Ovary (tissue), 9 donors: Measurements from ENCODE around the gene CRLF2. TPM values are rescaled to one million over a fixed set of nuclear protein-coding genes. Genes with fewer than 3 reads are reported as not detected.
"Not testable (repeated sequence)": the region's sequence is repeated elsewhere in the genome, so short reads cannot be mapped to it uniquely, and the experiment has no call there.

ENCODE experiments used
- DNase-seq, 5 donors: peaks; one replicate each; pipeline ENCODE4 v3.0.0-alpha.2; 2019 to 2020
- H3K27ac ChIP-seq, 2 donors: fragments of 200-600 bp; one replicate each; pipeline versions ENCODE4 v1.5.1 to v1.8.0; 2019 to 2022
- H3K27me3 ChIP-seq: fragments of 200-600 bp; one replicate; pipeline ENCODE4 v1.8.0; 2022
- H3K36me3 ChIP-seq: fragments of 200-600 bp; sonication (generic); one replicate; pipeline ENCODE4 v1.5.1; 2019
- H3K4me1 ChIP-seq: one replicate; pipeline ENCODE4 v1.8.1; 2013; ENCODE audit warnings: mild to moderate bottlenecking, moderate library complexity; ENCODE audit not compliant: insufficient read depth
- H3K4me3 ChIP-seq: fragments of 200-600 bp; sonication (generic); one replicate; pipeline ENCODE4 v1.5.1; 2017
- H3K9me3 ChIP-seq, 2 donors: fragments of 200-600 bp in 1 of 2; sonication (generic) in 1 of 2; one replicate each; pipeline versions ENCODE4 v1.5.1 to v1.8.1; 2013 to 2019; ENCODE audit warnings: mild to moderate bottlenecking in 1 of 2, moderate library complexity in 1 of 2
- CTCF ChIP-seq, 3 donors: fragments of 450-650 bp in 2 of 3; fragments of 200-600 bp in 1 of 3; IDR thresholded peaks; one replicate each; pipeline versions ENCODE4 v1.5.1 to v1.8.0; 2016 to 2022; ENCODE audit warnings: antibody characterized with exemption in 3 of 3, mild to moderate bottlenecking in 1 of 3
- EP300 ChIP-seq: sonication (generic); formaldehyde crosslinking; IDR thresholded peaks from one replicate; pipeline ENCODE4 v1.6.1; 2017; ENCODE audit warnings: antibody characterized with exemption
- POLR2A ChIP-seq: fragments of 450-650 bp; IDR thresholded peaks from one replicate; pipeline ENCODE4 v1.6.1; 2017; ENCODE audit warnings: antibody characterized with exemption, mild to moderate bottlenecking, moderate library complexity
- WGBS, 3 donors: extraction: QIAGEN DNeasy Blood & Tissue Kit in 1 of 3; methylation state at CpG; one replicate each; pipeline versions ENCODE4 v1.1.5 to v1.1.7; 2013 to 2017; 5-methylcytosine and 5-hydroxymethylcytosine counted together
- intact Hi-C, 4 donors: fragments of 100-400 bp; cut with DNase I; formaldehyde crosslinking; loops; one replicate each; pipeline versions ENCODE4 v1.11.0 to v1.15.1; 2022 to 2023
- polyA plus RNA-seq, 2 donors: library from polyadenylated mRNA; stranded (reverse); fragments of 200-250 nt in 1 of 2; fragments of 350-450 nt in 1 of 2; fragmentation: Illumina TruSeq in 1 of 2; extraction: RNeasy Lipid Tissue Mini Kit (QIAGEN cat#74804) in 1 of 2; gene quantifications; one replicate each; pipeline ENCODE4 v1.2.3, GENCODE V29; 2013 to 2014
- total RNA-seq, 7 donors: library from RNA; depleted of rRNA in 2 of 7; stranded (reverse); fragments of >200 nt in 2 of 7; fragmentation: NEBNext Ultra II Directional in 3 of 7; extraction: Animal tissue kit (Norgen Biotek cat#: 25700) in 3 of 7; gene quantifications; one replicate each; pipeline versions ENCODE4 v1.1.0 to v1.2.4, GENCODE V29; 2016 to 2023
- donor health status: DM: no; HTN: no; CAD: no; lungs with moderate emphysema.
- donor health status: DM: no; HTN: no; CAD: no.
- donor health status: Bipolar disorder and iron deficiency.
- donor health status: DM: yes; HTN: yes; CAD: no.
- donor health status: DM: no; HTN: no; CAD: no.
- donor health status: DM: yes; HTN: yes; CAD: no.

Gene CRLF2
- total and polyA plus RNA-seq, 9 donors = 0.25 TPM; not detected in 8

- H3K27ac ChIP-seq = no peak overlapping the region
- no peak overlapping the region for H3K4me3 ChIP-seq
- no peaks in the 10 kb centered on the region for H3K4me1 ChIP-seq
- no peaks in the 10 kb centered on the region for H3K9me3 ChIP-seq
- H3K36me3 ChIP-seq = no peaks in the 10 kb centered on the region
- H3K27me3 ChIP-seq = no peaks in the 10 kb centered on the region
- no peak for TF ChIP-seq EP300
- no peak for TF ChIP-seq CTCF (IDR thresholded peaks at IDR 0.05)
- no peak for TF ChIP-seq POLR2A
- intact Hi-C loops = no loop called here
- DNase-seq = no peak
Measured at GRCh38 chrX:1159548-1159947, 52.9 kb downstream of the CRLF2 start.

DNA sequence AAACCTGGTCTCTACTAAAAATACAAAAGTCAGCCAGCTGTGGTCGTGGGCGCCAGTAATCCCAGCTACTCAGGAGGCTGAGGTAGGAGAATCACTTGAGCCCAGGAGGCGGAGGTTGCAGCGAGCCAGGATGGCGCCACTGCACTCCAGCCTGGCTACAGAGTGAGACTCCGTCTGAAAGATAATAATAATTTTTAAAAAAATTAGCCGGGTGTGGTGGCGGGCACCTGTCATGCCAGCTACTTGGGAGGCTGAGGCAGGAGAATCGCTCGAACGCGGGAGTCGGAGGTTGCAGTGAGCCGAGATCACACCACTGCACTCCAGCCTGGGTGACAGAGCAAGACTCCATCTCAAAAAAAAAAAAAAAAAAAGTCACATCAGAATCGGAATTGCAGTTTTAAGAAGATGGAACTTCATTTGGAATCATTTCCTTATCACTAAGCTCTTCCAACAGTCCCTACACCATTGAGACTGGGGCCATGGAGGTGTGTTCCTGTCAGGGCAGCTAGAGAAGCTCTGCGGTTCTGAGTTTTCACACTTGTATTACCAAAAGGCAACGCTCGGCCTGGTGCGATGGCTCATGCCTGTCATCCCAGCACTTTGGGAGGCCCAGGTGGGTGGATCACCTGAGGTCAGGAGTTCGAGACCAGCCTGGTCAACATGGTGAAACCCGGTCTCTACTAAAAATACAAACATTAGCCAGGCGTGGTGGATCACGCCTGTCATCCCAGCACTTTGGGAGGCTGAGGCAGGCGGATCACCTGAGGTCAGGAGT, 55.6 kb downstream of the CRLF2 start:
- 79 to 85% (median 82%) methylated on average over 24 of the region's 24 CpGs for WGBS, 3 donors
- H3K4me1 ChIP-seq, DNase-seq, H3K9me3 ChIP-seq, H3K27ac ChIP-seq, intact Hi-C loops, H3K36me3 ChIP-seq, H3K27me3 ChIP-seq, H3K4me3 ChIP-seq: not testable (repeated sequence)

- TF ChIP-seq EP300 (no peak), CTCF (IDR thresholded peaks at IDR 0.05) (no peak), POLR2A (no peak)
Measured at GRCh38 chrX:1153940-1154339, 58.5 kb downstream of the CRLF2 start.

DNA sequence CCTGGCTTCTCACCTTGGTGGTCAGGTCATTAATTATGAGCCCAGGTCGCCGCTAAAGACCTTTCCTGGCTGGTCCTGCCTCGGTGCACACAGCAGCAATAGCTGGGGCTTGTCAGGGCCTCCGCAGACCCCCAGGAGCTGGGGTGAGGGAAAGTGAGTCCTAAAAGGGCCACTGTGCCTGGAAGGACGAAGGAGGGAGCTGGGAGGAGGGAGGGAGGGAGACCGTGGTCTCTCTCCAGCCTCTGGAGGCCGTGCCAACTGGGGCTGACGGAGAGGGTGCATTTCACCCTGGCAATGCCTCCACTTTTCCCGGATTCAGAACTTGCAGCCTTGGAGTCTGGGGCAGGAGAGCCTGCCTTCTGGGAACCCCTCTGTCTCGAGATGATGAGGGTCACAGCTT, 60.4 kb downstream of the CRLF2 start:
- no peak for DNase-seq
- Histone ChIP-seq H3K36me3 (no peaks in the 10 kb centered on the region), H3K4me1 (no peaks in the 10 kb centered on the region), H3K27me3 (no peaks in the 10 kb centered on the region), H3K27ac (no peak overlapping the region), H3K9me3 (no peaks in the 10 kb centered on the region), H3K4me3 (no peak overlapping the region)
- 19 to 23% (median 23%) methylated on average over 10 of the region's 10 CpGs for WGBS, 3 donors
- intact Hi-C loops = no loop called here
- TF ChIP-seq CTCF (IDR thresholded peaks at IDR 0.05) (no peak), POLR2A (no peak), EP300 (no peak)

More at GRCh38 chrX:1153940-1154339, 58.5 kb downstream of the CRLF2 start:
- H3K4me3 ChIP-seq = no peak overlapping the region
- no peak overlapping the region for H3K27ac ChIP-seq
- H3K27me3 ChIP-seq = no peaks in the 10 kb centered on the region
- H3K36me3 ChIP-seq = no peaks in the 10 kb centered on the region
- H3K4me1 ChIP-seq = no peaks in the 10 kb centered on the region
- intact Hi-C loops = no loop called here
- WGBS, 3 donors = 16 to 26% (median 25%) methylated on average over 9 of the region's 9 CpGs
- DNase-seq = no peak
- no peaks in the 10 kb centered on the region for H3K9me3 ChIP-seq

DNA sequence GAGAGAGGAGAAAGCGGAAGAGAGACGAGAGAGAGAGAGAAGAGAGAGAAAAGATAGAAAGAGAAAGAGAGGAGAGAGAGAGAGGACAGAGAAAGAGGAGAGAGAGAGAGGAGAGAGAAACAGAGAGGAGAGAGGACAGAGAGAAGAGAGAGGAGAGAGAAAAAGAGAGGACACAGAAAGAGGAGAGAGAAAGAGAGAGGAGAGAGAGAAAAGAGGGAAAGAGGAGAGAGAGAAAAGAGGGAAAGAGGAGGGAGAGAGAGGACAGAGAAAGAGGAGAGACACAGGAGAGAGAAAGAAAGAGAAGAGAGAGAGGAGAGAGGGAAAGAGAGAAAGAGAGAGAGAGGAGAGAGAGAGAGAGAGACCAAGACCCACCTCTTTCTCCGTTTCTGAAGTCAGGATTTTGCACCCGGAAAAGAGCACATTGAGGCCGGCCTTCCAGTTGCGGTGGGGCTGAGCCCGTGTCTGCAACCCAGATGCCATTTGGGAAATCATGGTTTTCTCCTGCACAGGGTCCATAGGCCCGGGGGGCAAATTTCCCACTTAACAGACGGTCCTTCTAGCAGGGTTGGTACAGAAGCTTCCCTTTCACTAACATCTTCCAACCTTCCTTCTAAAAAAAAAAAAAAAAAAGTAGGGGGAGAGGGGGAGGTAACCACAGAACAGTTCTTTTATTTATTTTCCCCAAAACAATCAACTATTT, 60.9 kb downstream of the CRLF2 start:
- no peak for DNase-seq
- Histone ChIP-seq H3K4me1 (no peaks in the 10 kb centered on the region), H3K27me3 (no peaks in the 10 kb centered on the region), H3K36me3 (no peaks in the 10 kb centered on the region), H3K4me3 (no peak overlapping the region), H3K27ac (no peak overlapping the region), H3K9me3 (no peaks in the 10 kb centered on the region)
- 37 to 41% (median 41%) methylated on average over 9 of the region's 9 CpGs for WGBS, 3 donors
- intact Hi-C loops = no loop called here
- TF ChIP-seq EP300 (no peak), CTCF (IDR thresholded peaks at IDR 0.05) (no peak), POLR2A (no peak)
